ENCODE results near the gene GARS1.
"Not testable (repeated sequence)": the region's sequence is repeated elsewhere in the genome, so short reads cannot be mapped to it uniquely, and the experiment has no call there.

GARS1 gene

DNA sequence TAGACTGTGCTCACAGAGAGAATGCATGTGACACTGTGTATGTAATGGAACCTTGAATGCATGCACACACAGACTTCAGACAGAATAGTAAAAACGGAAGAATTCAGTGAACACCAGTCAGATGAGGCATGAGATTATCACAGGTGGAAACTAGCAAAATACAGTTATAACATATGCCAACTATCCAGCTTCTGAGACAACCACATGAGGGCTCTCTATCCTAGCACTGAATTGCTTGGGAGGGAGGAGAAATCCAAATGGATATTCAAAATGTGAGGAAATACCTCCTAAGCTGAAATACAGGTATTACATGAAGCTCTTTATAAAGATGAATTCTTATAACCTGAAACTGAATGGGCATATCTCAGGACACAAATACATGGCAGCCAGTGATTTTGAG lies 30.6 kb downstream of the GARS1 start:
- DNase-seq (ENCODE audit: low read depth in 2 of 2), result no peak

DNA sequence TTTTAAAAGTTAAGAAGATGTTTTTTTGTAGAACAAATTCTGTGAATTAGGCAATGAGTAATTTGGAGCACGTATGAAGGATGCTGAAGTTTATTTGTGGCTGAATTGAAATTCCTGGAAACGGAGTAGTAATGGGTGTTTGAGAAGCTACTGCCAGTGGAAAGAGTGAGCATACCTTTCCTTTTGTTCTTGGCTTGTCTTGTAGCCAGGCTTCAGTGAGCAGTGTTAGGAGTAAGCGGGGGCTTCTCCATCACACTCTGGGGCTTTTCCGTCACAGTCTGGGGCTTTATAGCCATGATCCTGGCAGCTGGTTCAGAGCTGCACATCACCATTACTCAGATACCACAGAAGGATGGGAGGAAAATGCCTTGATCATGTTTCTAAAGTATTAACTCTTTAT lies 32.3 kb downstream of the GARS1 start:
- no peak for DNase-seq (ENCODE audit: low read depth in 2 of 2)

DNA sequence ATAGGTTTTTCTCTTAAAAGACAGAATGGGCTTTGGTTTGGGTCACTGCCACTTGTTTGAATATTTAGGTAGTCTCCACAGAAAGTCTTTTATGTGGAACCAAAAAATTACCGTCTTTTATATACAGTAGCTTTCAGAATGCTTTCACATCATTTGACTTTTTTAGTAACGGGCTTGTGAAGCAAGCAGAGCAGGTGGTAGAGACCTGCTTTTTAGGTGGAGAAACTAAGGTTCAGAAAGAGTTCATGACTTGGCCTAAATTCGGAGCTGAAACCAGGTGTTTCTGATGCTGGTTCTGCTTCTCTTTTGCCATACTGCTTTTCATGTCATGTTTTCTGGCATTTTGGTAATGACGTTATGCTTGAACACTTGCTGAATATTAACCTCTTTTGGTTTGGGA lies 36.3 kb downstream of the GARS1 start:
- DNase-seq (ENCODE audit: low read depth in 2 of 2), result no peak

DNA sequence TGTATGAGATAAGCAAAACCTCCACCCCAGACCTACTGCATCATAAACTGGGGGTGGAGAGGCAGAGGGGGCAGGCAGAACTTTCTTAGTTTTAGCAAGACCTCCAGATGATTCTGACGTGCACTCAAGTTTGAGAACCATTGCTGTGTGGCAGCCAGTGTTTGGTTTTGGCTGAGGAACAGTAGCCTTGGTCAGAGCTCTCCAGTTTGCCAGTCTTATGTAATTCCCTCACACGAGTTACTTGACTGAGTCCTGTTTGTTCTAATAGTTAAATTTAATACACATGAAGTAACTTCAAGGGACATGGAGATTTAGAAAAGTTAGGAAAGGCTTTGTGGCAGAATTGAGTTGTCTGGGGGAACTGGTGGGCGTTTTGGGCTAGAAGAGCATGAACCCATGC lies 38.5 kb downstream of the GARS1 start:
- no peak for DNase-seq (ENCODE audit: low read depth in 2 of 2)

DNA sequence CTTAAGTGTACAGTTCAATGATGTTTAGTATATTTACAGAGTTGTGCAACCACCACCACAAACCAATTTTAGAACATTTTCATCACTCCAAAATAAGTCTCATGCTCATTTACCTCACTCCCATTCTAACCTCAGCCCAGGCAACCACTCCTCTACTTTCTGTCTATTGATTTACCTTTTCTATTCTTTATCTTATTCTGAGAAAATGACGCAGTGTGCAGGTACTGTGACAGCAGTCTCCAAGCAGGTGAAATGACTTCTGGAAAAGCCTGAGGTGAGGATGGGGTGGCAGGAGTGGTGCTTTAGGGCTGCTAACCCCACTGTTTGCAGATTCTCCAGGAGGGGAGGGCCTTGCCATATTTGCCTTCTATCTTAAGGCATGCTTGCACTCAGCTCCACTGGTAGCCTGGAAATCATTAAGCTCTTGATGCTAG lies 39.5 kb downstream of the GARS1 start:
- no peak for DNase-seq (ENCODE audit: low read depth in 2 of 2)

DNA sequence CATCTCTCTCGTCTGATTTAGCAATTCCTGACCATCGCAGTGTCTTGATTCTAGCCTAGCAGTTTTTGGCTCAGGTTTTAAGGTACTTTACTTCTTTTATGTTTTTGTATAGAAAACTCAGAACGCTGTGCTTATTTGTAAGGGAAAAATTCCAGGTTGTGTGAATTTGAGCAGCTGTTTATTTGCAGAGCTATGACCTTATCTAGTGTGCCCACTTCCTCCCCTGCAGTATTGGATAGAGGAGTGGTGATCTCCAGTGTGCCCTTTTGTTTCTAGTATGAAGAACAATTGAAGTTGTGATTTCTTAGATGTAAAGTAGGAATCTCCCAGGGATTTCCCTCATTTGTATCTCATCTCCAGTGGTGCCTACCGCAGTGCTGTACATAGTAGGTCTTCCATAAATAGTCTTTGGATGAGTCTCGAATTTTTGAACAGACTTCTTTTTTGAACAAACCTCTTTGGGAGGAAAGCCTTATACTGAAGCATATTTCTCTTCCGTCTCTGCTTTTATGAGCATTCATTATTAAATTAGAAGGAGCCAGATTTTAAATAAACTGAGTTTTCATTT lies 40.0 kb downstream of the GARS1 start:
- DNase-seq (ENCODE audit: low read depth in 2 of 2), result no peak

DNA sequence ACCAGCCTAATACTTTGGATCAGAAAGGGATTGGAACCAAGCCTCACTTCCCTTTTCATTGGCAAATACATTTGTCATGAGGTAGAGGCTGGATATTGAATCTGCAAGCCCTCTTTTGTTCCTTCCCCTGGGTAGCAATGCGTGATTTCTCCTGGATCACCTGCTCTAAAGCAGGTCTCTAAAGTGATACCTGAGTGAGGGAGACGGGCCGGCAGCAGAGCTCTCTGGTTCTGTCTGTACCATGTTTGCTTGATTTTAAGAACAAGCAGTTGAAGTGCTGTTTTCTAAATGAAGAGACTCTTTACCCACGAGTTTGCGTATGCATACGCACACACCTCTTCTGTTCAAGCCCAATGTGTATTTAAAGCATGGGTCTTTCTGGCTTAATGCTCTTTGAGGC lies 41.1 kb downstream of the GARS1 start:
- no peak for DNase-seq (ENCODE audit: low read depth in 2 of 2)

DNA sequence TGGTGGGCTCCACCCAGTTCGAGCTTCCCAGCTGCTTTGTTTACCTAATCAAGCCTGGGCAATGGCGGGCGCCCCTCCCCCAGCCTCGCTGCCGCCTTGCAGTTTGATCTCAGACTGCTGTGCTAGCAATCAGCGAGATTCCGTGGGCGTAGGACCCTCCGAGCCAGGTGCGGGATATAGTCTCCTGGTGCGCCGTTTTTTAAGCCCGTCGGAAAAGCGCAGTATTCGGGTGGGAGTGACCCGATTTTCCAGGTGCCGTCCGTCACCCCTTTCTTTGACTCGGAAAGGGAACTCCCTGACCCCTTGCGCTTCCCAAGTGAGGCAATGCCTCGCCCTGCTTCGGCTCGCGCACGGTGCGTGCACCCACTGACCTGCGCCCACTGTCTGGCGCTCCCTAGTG lies 47.6 kb downstream of the GARS1 start:
- DNase-seq (ENCODE audit: low read depth in 2 of 2), result not testable (repeated sequence)

DNA sequence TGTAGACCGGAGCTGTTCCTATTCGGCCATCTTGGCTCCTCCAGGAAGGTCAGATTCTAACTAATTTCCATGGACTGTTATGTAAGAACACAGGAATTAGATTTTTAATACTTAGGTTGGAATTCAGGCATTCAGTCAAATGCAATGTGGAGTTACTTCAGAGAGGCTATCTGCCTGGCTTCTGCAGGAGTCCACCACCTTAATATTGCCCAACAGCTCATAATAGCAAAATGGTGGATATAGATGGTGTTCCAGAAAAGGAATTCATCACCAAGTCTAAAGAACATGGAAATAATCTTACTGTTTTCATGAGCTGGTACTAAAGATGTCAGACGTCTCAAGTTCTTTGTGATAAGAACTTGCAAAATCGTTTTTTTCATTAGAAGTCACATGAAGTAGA lies 48.1 kb downstream of the GARS1 start:
- no peak for DNase-seq (ENCODE audit: low read depth in 2 of 2)

DNA sequence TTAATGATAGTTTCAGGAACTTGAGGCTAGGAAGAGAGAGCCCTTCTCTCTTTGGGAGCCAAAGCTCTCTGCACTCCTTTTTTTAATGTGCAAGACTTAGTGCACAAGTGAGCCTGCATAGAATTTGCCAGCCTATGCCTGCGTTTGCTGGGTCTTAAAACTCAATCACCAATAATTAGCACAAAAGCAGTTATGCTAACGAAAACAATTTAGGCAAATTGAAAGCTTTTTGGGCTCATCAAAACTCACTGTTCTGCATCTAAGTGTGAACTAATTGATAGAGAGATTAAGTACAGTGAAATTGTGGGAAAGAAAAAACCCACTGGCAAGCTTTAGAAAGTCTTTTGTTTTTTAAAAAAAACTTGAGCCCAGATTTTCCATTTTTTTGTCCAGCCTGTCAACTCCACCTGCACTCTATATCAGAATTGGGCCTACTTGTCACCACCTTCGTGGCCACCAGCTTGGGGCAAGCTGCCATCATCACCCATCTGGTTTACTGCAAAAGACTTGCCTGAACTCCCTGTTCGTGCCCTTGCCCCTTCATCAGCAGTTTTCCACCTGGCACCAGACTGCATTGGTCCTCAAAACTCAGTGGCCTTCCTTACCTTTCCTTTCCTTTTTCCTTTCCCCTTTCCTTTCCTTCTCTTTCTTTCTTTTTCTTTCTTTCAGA lies 49.7 kb downstream of the GARS1 start:
- no peak for DNase-seq (ENCODE audit: low read depth in 2 of 2)

DNA sequence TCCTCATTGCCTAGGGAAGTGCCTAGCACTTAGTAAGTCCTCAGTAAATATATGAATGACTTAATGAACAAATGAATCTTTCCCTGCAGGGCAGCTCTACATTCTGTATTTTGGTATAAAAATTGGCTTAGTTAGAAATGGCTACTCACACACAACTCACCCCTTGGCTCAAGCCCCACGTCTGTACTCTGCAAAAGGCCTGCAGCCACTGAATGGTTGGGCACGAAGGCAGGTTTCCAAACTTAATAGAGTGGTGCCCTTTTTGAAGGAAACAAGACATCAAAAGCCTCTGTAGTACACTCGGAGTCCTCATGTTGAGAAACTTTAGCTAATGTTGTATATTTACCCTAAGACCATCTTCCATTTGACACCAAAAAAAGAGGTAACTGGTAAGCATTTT lies 51.0 kb downstream of the GARS1 start:
- no peak for DNase-seq (ENCODE audit: low read depth in 2 of 2)

DNA sequence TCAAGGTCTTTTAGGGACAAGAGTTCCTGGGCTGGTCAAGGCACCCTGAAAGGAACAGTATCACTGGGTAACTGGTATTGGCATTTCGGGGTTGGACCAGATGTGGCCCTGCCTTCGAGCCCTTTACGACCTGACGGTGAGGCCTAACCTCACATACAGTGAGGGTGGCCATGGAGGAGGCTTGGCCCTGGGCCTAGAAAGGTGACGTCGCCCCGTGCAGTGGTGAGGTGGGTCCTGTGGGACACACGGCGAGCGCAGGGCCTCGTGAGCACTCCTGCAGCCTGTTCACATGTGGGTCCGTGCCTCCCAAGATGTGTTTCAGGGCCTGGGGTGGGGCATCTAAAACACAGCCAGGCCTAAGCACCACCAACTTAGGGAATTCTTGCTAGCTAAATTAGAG lies 51.5 kb downstream of the GARS1 start:
- DNase-seq (ENCODE audit: low read depth in 2 of 2), result no peak

DNA sequence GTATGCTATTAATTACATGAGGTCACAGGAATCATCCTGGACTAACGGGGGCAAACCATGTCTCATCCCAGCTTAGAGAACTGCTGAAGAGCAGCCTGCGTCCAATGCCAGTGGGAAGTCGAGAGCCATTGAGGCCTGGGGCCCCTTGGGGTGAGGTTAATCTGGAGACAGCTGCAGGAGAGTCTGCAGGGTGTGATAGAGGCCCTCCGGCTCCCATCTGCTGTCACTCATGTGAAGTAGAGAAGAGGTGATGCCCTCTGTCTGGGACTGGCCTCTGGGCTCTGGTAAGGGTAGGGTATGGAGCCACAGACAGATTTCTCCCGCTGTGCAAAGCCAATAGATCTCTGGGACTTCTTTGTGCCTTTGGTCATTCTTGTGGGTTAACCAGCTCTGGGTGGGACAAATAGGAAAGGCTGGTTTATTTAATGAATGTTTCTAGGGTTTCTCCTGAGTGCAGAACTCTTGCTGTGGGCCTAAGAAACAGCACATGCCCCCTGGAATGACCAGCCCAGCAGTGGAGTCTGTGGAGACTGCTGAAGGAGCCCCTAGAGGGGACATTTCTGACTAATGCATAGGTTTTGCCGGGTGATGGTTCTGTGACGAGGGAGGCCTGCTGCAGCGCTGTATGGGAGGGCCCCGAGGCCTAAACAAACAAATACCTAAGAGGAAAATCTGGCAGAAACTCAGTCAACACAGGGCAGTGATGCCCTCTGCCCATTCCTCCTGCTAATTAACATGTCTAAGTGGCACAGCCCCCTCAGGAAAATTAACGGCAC lies 53.1 kb downstream of the GARS1 start:
- no peak for DNase-seq (ENCODE audit: low read depth in 2 of 2)

DNA sequence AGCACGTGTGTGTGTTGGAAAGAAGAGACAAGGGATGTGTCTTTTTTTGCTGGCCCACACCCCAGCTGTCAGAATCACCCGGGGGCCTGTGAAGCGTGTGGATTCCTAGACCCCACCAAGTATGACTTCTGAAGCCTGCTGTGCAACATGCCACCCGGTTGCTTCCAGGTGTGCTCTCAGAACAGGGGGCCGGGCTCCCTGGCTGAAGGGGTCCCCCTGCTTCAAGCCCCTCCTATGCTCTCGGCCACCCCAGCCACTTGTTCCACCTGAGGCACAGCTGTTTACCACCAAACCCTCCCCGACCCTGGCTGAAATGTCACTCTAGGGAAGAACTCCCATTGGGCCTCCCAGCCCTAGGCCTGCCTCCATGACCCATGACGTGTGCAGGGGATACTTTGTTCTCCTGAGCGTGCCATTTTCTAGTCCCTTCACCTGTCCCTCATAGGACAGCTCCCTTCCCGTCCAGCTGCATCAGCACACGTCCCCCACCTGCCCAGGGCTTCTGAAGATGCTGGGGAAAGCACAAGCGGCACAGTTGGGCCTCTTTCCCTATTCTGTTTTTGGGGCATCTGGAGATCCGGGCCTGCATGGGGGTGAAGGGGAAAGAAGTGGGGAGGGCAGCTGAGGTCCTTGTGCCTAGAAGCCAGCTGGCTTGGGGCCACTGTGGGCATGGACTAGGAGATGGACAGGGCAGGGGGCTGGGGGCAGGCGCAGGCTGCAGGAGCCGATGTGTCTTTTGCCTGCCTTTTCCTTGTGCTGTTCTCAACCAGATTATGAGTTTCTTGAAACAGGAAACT lies 54.3 kb downstream of the GARS1 start:
- DNase-seq (ENCODE audit: low read depth in 2 of 2), result no peak

DNA sequence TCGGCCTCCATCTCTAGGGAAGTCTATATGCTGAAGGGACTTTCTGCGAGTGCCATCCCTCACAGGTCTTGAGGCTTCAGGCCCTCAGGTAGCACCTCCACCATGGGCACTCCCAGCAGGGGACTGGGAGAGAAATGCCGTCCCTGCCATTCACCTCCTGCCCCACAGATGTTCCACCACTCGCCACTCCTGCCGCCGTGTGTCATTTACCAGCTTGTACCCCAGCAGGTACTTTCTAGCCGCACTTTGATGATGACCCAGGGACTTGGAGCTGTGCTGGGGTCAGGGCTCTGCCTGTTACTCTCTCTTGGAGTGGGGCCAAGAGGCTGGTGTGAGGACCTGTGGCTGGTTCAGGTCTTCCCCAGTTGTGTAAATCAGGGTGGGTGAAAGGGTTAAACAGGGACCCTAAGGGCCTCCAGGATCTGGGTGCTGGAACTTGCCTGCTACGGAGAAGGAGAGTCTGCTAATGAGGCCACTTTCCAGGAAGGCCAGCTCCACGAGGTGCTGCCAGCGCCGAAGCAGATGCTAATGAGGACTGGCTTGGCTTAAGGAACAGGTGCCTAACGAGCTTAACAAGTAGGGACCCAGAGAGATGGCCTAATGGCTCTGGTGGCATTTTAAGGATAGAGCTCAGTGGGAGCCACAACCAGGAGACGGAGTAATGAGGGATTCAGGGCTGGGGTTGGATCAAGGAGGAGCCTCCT lies 55.2 kb downstream of the GARS1 start:
- no peak for DNase-seq (ENCODE audit: low read depth in 2 of 2)

DNA sequence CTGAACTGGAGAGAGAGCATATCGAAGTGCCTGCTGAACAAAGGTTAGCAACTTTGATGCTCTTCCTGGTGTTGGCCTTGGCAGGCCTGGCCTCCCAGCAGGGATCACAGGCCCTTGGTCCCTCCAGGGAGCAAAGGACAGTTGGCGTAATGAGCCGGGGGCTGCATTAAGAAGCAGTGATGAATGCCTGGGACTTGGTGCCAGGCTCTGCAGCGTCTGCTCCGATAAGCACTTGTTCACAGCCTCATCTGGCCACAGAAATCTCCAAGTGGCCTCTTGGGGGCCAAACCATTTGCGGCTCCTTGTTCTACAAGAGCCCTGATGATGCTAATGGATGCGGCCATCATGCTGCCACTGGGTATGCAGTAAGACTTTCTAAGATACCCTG lies 55.7 kb downstream of the GARS1 start:
- no peak for DNase-seq (ENCODE audit: low read depth in 2 of 2)

DNA sequence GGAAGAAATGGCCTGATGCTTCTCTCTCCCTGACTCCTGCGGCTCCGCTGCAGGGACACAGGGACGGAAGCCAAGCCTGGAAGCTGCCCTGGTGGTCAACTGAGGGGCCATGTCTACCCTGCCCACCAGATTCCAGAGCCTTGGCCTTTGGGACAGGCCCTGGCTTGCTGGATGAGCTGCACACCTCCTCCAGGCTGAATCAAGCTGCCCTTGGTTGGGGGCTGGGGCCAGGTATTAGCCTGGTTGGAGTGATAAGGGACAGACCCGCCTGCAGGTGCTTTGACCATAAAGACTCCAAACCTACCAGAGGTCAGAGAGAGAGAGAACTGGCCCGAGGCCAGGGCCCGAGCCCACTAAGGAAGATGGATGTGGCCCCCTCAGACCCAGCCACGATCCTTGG lies 57.5 kb downstream of the GARS1 start:
- no peak for DNase-seq (ENCODE audit: low read depth in 2 of 2)

DNA sequence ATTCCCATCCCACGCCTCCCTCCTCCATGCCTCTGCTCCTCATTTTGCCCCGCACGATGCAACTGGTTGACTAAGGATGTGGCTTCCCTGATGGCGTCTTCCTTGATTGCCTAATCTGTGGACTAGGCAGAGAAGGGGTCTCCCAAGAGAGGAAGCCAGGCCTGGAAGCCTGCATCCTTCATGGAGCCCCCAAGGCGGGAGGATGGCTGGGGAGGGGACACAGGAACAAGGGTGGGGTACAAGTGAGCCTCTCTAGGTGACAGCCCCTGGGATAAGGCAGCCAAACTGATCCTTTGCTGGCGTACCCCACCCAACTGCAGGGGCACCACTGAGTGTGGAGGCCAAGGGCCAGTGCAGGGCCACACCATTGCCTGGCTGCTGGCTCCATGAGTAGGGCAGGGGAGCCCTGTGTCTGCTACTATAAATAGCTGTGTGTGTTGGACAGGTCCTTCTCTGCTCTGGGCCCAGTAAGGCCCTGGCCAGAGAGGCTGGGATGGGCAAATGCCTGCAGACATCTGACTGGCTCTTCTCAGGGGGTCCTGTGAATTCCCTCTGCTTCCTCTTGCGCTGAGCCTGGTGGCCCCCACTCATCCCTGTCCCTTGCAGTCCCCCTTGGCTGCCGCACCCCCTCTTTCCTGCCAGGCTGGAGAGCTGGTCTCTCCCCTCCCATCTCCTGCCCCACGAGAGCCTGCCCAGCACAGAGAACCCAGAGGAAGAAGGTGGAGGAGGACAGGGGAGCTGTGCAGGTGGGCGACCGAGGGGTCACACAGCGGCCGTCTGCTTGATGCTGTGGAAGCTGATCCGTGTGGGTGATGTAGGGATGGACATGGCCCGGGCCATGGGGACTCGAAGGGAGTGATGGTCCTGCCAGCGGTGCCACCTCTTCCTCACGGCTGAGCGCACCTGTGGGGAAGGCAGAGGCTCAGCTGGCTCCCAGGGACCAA lies 58.3 kb downstream of the GARS1 start:
- no peak for DNase-seq (ENCODE audit: low read depth in 2 of 2)

DNA sequence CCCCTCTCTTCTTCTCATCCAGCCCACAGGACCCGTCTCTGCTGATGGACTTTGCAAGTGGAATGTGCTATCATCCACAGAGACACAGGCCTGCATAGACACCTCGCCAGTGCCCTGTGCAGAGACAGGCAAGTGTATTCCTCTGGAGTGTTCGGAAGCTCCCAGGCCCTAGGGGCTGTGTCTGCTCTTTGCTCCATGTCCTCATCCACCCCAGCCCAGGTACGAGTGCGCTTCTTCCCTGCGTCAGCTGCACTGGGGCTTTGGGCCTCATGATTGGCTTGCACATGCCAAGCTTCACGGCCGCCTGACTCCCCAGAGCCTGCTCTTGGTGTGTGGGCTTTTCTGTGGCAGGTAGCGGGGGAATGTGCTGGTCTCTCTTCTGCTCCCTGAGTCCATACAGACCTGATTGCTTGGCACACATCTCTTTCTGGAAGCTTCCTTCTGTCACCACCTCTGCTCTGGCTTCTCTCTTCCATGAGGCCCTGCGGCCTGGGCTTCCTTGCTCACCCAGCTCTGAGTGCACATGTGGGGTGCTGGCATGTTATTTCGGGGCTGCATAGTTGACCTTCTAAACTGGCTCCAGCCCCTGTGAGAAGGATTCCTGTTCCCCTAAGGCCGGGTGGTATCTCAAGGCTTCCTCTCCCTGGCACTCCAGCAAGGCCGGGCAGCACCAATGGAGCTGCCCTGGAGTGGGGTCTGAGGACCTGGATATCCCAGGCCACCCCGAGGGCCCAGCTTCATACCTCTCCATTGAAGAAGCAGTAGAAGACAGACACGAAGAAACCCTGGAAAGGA lies 59.8 kb downstream of the GARS1 start:
- DNase-seq (ENCODE audit: low read depth in 2 of 2), result no peak
